ENCODE results near the gene MYLK4.

The MYLK4 gene

DNA sequence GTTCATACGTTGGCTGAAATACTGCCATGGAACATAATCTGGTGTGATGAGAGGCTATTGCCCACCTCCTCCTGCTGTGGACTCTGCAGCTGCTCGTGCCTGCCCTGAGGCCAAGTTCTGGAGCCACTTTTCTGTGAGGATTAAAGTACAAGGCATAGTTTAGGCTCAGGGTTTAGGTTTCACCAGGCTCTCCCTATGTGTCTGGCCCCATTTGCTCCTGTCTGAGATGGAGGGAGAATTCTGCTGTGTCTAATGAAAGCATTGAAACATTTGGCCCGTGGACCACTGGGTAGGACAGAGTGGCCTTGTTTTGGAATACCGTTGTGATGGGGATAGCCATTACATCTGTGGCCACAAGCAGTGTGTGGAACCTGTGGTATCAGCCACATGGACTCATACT, 20.4 kb upstream of the MYLK4 start:
- Histone ChIP-seq H3K23ac (ENCODE audit: low read length) (no peak overlapping the region), H3K4me3 (ENCODE audit: low read depth, low read length) (no peak overlapping the region), H3K27me3 (ENCODE audit: insufficient read depth, low read length) (no peaks in the 10 kb centered on the region), H2AK5ac (ENCODE audit: low read length) (no peak overlapping the region), H4K8ac (ENCODE audit: low read depth, low read length) (no peak overlapping the region), H3K36me3 (ENCODE audit: control insufficient read depth in 1 of 2, insufficient read depth in 2 of 2, low read length in 2 of 2) (peaks cover 6 to 16% of the 10 kb centered on the region in 2 experiments), H2AFZ (ENCODE audit: insufficient read depth, low read length, poor library complexity) (no peak overlapping the region), H2BK120ac (ENCODE audit: insufficient read depth, low read length, poor library complexity) (no peak overlapping the region), H2BK5ac (ENCODE audit: low read depth, low read length, poor library complexity) (no peak overlapping the region), H2BK12ac (ENCODE audit: low read length) (no peak overlapping the region), H3K4me1 (ENCODE audit: control insufficient read depth in 1 of 2, insufficient read depth in 2 of 2, low read length in 2 of 2) (peaks cover 7 to 8% of the 10 kb centered on the region in 2 experiments), H3K14ac (ENCODE audit: low read length) (no peak overlapping the region), H3K9me3 (ENCODE audit: insufficient read depth, low read depth, low read length) (no peaks in the 10 kb centered on the region), H4K91ac (ENCODE audit: low read depth, low read length) (no peak overlapping the region), H4K12ac (ENCODE audit: low read depth, low read length) (no peak overlapping the region), H3K79me2 (ENCODE audit: control insufficient read depth, insufficient read depth, low read length, poor library complexity) (peaks cover 9% of the 10 kb centered on the region), H3K9ac (ENCODE audit: low read length) (no peak overlapping the region), H3K27ac (ENCODE audit: low read depth, low read length) (no peak overlapping the region), H3K4ac (ENCODE audit: low read depth, low read length) (no peak overlapping the region), H3K4me2 (ENCODE audit: low read length) (no peak overlapping the region), H3K79me1 (ENCODE audit: low read length) (peaks cover 4% of the 10 kb centered on the region), H3K18ac (ENCODE audit: low read length) (no peak overlapping the region)
- no CpG with 5 or more reads among the region's 4 CpGs for WGBS (ENCODE audit: extremely low coverage, insufficient coverage, insufficient read length)
- DNase-seq, result no peak

DNA sequence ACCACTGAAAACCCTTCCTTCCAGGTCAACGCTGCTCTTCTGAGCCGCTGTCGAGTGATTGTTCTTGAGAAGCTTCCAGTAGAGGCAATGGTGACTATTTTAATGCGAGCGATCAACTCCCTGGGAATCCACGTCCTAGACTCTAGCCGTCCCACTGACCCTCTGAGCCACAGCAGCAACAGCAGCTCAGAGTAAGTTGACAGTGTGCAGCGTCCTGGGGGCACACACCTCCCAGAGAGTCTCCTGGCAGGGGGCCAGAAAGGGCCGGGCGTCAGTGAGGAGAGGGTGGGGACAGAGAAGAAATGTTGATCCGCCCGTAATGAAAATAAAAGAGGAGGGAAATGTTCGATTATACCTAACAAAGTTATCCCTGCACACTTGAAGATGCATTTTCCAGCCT, 19.4 kb upstream of the MYLK4 start:
- Histone ChIP-seq H3K79me2 (ENCODE audit: control insufficient read depth, insufficient read depth, low read length, poor library complexity) (peaks cover 16% of the 10 kb centered on the region), H3K14ac (ENCODE audit: low read length) (no peak overlapping the region), H3K4me1 (ENCODE audit: control insufficient read depth in 1 of 2, insufficient read depth in 2 of 2, low read length in 2 of 2) (peaks cover 7 to 8% of the 10 kb centered on the region in 2 experiments), H2AFZ (ENCODE audit: insufficient read depth, low read length, poor library complexity) (no peak overlapping the region), H3K4me3 (ENCODE audit: low read depth, low read length) (no peak overlapping the region), H4K12ac (ENCODE audit: low read depth, low read length) (no peak overlapping the region), H3K27ac (ENCODE audit: low read depth, low read length) (no peak overlapping the region), H3K9me3 (ENCODE audit: insufficient read depth, low read depth, low read length) (no peaks in the 10 kb centered on the region), H3K36me3 (ENCODE audit: control insufficient read depth in 1 of 2, insufficient read depth in 2 of 2, low read length in 2 of 2) (peaks cover 6 to 16% of the 10 kb centered on the region in 2 experiments), H3K4me2 (ENCODE audit: low read length) (no peak overlapping the region), H3K4ac (ENCODE audit: low read depth, low read length) (peak overlapping the region; percentile 58), H3K27me3 (ENCODE audit: insufficient read depth, low read length) (no peaks in the 10 kb centered on the region), H3K9ac (ENCODE audit: low read length) (no peak overlapping the region), H3K23ac (ENCODE audit: low read length) (no peak overlapping the region), H3K79me1 (ENCODE audit: low read length) (peaks cover 12% of the 10 kb centered on the region), H4K91ac (ENCODE audit: low read depth, low read length) (no peak overlapping the region), H2BK120ac (ENCODE audit: insufficient read depth, low read length, poor library complexity) (no peak overlapping the region), H4K8ac (ENCODE audit: low read depth, low read length) (no peak overlapping the region), H2BK5ac (ENCODE audit: low read depth, low read length, poor library complexity) (no peak overlapping the region), H2AK5ac (ENCODE audit: low read length) (no peak overlapping the region), H2BK12ac (ENCODE audit: low read length) (no peak overlapping the region), H3K18ac (ENCODE audit: low read length) (peak overlapping the region; percentile 49)
- no peak for DNase-seq
- WGBS (ENCODE audit: extremely low coverage, insufficient coverage, insufficient read length), result no CpG with 5 or more reads among the region's 13 CpGs

DNA sequence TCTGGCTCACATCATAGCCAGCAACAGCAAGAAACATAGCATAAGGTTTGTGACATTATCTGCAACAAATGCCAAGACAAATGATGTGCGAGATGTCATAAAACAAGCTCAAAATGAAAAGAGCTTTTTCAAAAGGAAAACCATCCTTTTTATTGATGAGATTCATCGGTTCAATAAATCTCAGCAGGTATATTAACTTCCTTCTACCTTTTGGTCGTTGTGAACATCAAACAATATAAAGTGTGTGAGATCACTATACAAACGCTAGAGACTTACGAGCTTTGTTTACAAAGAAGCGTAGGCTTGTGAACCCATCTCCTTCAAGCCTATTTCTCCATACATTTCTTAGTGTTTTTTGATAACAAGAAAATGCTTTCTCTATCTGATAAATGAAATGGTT, 18.0 kb upstream of the MYLK4 start:
- DNase-seq, result no peak
- H3K4me3 ChIP-seq (ENCODE audit: low read depth, low read length), result no peak overlapping the region
- H3K79me1 ChIP-seq (ENCODE audit: low read length), result peaks cover 12% of the 10 kb centered on the region
- H3K18ac ChIP-seq (ENCODE audit: low read length), result no peak overlapping the region
- H2AK5ac ChIP-seq (ENCODE audit: low read length), result no peak overlapping the region
- H4K91ac ChIP-seq (ENCODE audit: low read depth, low read length), result no peak overlapping the region
- no peak overlapping the region for H3K14ac ChIP-seq (ENCODE audit: low read length)
- H3K9me3 ChIP-seq (ENCODE audit: insufficient read depth, low read depth, low read length), result no peaks in the 10 kb centered on the region
- H2BK12ac ChIP-seq (ENCODE audit: low read length), result no peak overlapping the region
- H4K8ac ChIP-seq (ENCODE audit: low read depth, low read length), result no peak overlapping the region
- no peak overlapping the region for H4K12ac ChIP-seq (ENCODE audit: low read depth, low read length)
- H3K4me2 ChIP-seq (ENCODE audit: low read length), result no peak overlapping the region
- H3K9ac ChIP-seq (ENCODE audit: low read length), result no peak overlapping the region
- H3K23ac ChIP-seq (ENCODE audit: low read length), result no peak overlapping the region
- no peak overlapping the region for H3K27ac ChIP-seq (ENCODE audit: low read depth, low read length)
- H2AFZ ChIP-seq (ENCODE audit: insufficient read depth, low read length, poor library complexity), result no peak overlapping the region
- WGBS (ENCODE audit: extremely low coverage, insufficient coverage, insufficient read length), result no CpG with 5 or more reads among the region's 6 CpGs
- H3K79me2 ChIP-seq (ENCODE audit: control insufficient read depth, insufficient read depth, low read length, poor library complexity), result peaks cover 16% of the 10 kb centered on the region
- H3K4me1 ChIP-seq (ENCODE audit: control insufficient read depth in 1 of 2, insufficient read depth in 2 of 2, low read length in 2 of 2), result peaks cover 7 to 8% of the 10 kb centered on the region in 2 experiments
- H3K27me3 ChIP-seq (ENCODE audit: insufficient read depth, low read length), result no peaks in the 10 kb centered on the region
- H3K36me3 ChIP-seq (ENCODE audit: control insufficient read depth in 1 of 2, insufficient read depth in 2 of 2, low read length in 2 of 2), result peaks cover 5 to 10% of the 10 kb centered on the region in 2 experiments
- H3K4ac ChIP-seq (ENCODE audit: low read depth, low read length), result peak overlapping the region; percentile 40
- no peak overlapping the region for H2BK120ac ChIP-seq (ENCODE audit: insufficient read depth, low read length, poor library complexity)
- H2BK5ac ChIP-seq (ENCODE audit: low read depth, low read length, poor library complexity), result no peak overlapping the region

- Histone ChIP-seq H2BK12ac (ENCODE audit: low read length) (no peak overlapping the region), H3K4me3 (ENCODE audit: low read depth, low read length) (no peak overlapping the region), H3K9me3 (ENCODE audit: insufficient read depth, low read depth, low read length) (no peaks in the 10 kb centered on the region), H2AFZ (ENCODE audit: insufficient read depth, low read length, poor library complexity) (no peak overlapping the region), H3K4me1 (ENCODE audit: control insufficient read depth in 1 of 2, insufficient read depth in 2 of 2, low read length in 2 of 2) (peaks cover 7 to 8% of the 10 kb centered on the region in 2 experiments), H3K14ac (ENCODE audit: low read length) (no peak overlapping the region), H3K27me3 (ENCODE audit: insufficient read depth, low read length) (no peaks in the 10 kb centered on the region), H2AK5ac (ENCODE audit: low read length) (no peak overlapping the region), H3K9ac (ENCODE audit: low read length) (no peak overlapping the region), H3K23ac (ENCODE audit: low read length) (no peak overlapping the region), H3K4ac (ENCODE audit: low read depth, low read length) (peak overlapping the region; percentile 65), H4K91ac (ENCODE audit: low read depth, low read length) (no peak overlapping the region), H4K8ac (ENCODE audit: low read depth, low read length) (no peak overlapping the region), H3K79me1 (ENCODE audit: low read length) (peaks cover 12% of the 10 kb centered on the region), H3K4me2 (ENCODE audit: low read length) (peak overlapping the region; percentile 29), H3K27ac (ENCODE audit: low read depth, low read length) (no peak overlapping the region), H2BK5ac (ENCODE audit: low read depth, low read length, poor library complexity) (no peak overlapping the region), H2BK120ac (ENCODE audit: insufficient read depth, low read length, poor library complexity) (no peak overlapping the region), H3K18ac (ENCODE audit: low read length) (no peak overlapping the region), H3K36me3 (ENCODE audit: control insufficient read depth in 1 of 2, insufficient read depth in 2 of 2, low read length in 2 of 2) (peaks cover 4 to 7% of the 10 kb centered on the region in 2 experiments), H4K12ac (ENCODE audit: low read depth, low read length) (no peak overlapping the region), H3K79me2 (ENCODE audit: control insufficient read depth, insufficient read depth, low read length, poor library complexity) (peaks cover 16% of the 10 kb centered on the region)
- no peak for DNase-seq
- WGBS (ENCODE audit: extremely low coverage, insufficient coverage, insufficient read length), result no CpG with 5 or more reads among the region's 9 CpGs
Observed at GRCh38 chr6:2767657-2768524, 17.2 kb upstream of the MYLK4 start.

Data from trophoblast cell (in vitro differentiated cells and primary cell).